Liver (tissue), 9 donors: ENCODE measurements around the gene PSMD6. TPM values are rescaled to one million over a fixed set of nuclear protein-coding genes. Genes with fewer than 3 reads are reported as not detected.

Experiments
- DNase-seq: peaks from one replicate; pipeline ENCODE4 v3.0.0-alpha.2; 2017; ENCODE audit warnings: low spot score
- H3K27ac ChIP-seq, 2 donors: one replicate each; pipeline ENCODE4 v1.7.0; 2013; ENCODE audit warnings: inconsistent platforms in 2 of 2, low read length in 2 of 2, control low read depth in 1 of 2, low read depth in 1 of 2, mild to moderate bottlenecking in 1 of 2
- H3K27me3 ChIP-seq, 4 donors: one replicate each; pipeline versions ENCODE4 v1.6.1 to v1.7.0; 2013; ENCODE audit warnings: low read length in 3 of 4, inconsistent platforms in 1 of 4, mild to moderate bottlenecking in 1 of 4, moderate library complexity in 1 of 4; ENCODE audit not compliant: control insufficient read depth in 4 of 4, insufficient read depth in 4 of 4
- H3K36me3 ChIP-seq, 4 donors: one replicate each; pipeline versions ENCODE4 v1.6.1 to v1.7.0; 2013; ENCODE audit warnings: low read length in 3 of 4, mild to moderate bottlenecking in 3 of 4, low read depth in 1 of 4, moderate library complexity in 1 of 4; ENCODE audit not compliant: control insufficient read depth in 4 of 4, insufficient read depth in 3 of 4
- H3K4me1 ChIP-seq, 4 donors: one replicate each; pipeline versions ENCODE4 v1.6.1 to v1.7.0; 2013; ENCODE audit warnings: low read length in 3 of 4, mild to moderate bottlenecking in 3 of 4, moderate library complexity in 1 of 4; ENCODE audit not compliant: control insufficient read depth in 4 of 4, insufficient read depth in 4 of 4
- H3K4me3 ChIP-seq, 3 donors: one replicate each; pipeline versions ENCODE4 v1.6.1 to v1.7.0; 2013; ENCODE audit warnings: low read length in 3 of 3, control low read depth in 1 of 3, low read depth in 1 of 3, mild to moderate bottlenecking in 1 of 3
- H3K9ac ChIP-seq, 2 donors: one replicate each; pipeline ENCODE4 v1.7.0; 2013; ENCODE audit warnings: low read length in 2 of 2, mild to moderate bottlenecking in 2 of 2, moderate library complexity in 2 of 2, control low read depth in 1 of 2, low read depth in 1 of 2
- H3K9me3 ChIP-seq, 4 donors: one replicate each; pipeline versions ENCODE4 v1.6.1 to v1.7.0; 2013; ENCODE audit warnings: low read length in 3 of 4; ENCODE audit not compliant: control insufficient read depth in 4 of 4
- EGR1 ChIP-seq, 2 donors: IDR thresholded peaks; 2 replicates each; pipeline ENCODE4 v1.6.1; 2016 to 2018; ENCODE audit warnings: antibody characterized with exemption in 2 of 2, low read depth in 2 of 2
- FOXA2 ChIP-seq: IDR thresholded peaks from 2 replicates; pipeline ENCODE4 v1.6.1; 2016; ENCODE audit warnings: antibody characterized with exemption
- GABPA ChIP-seq, 2 donors: IDR thresholded peaks in 1 of 2; conservative IDR thresholded peaks in 1 of 2; 2 replicates each; pipeline ENCODE4 v1.6.1; 2016; ENCODE audit warnings: antibody characterized with exemption in 2 of 2, mild to moderate bottlenecking in 1 of 2, moderate library complexity in 1 of 2
- HNF4A ChIP-seq, 2 donors: conservative IDR thresholded peaks; 2 replicates each; pipeline ENCODE4 v1.6.1; 2016; ENCODE audit warnings: antibody characterized with exemption in 2 of 2, mild to moderate bottlenecking in 2 of 2
- HNF4G ChIP-seq: IDR thresholded peaks from 2 replicates; pipeline ENCODE4 v1.6.1; 2016; ENCODE audit warnings: antibody characterized with exemption
- JUND ChIP-seq, 2 donors: IDR thresholded peaks; 2 replicates each; pipeline ENCODE4 v1.6.1; 2016; ENCODE audit warnings: antibody characterized with exemption in 2 of 2
- RAD21 ChIP-seq, 2 donors: IDR thresholded peaks; 2 replicates each; pipeline ENCODE4 v1.6.1; 2016; ENCODE audit warnings: antibody characterized with exemption in 2 of 2, mild to moderate bottlenecking in 2 of 2
- WGBS: extraction: QIAGEN DNeasy Blood & Tissue Kit; methylation state at CpG from one replicate; pipeline ENCODE4 v1.1.7; 2013; 5-methylcytosine and 5-hydroxymethylcytosine counted together
- polyA plus RNA-seq, 2 donors: library from polyadenylated mRNA; stranded (reverse) in 1 of 2; unstranded in 1 of 2; fragments of 200-250 nt in 1 of 2; fragments of >200 nt in 1 of 2; fragmentation: Nextera tagmentation in 1 of 2; extraction: Ambion mirVana in 1 of 2; gene quantifications; one replicate each; pipeline versions ENCODE4 v1.2.1 to v1.2.3, GENCODE V29; 2013 to 2015
- total RNA-seq, 2 donors: library from RNA; depleted of rRNA; stranded (reverse); fragments of >200 nt; gene quantifications; one replicate each; pipeline ENCODE4 v1.2.3, GENCODE V29; 2014
- TF ChIP-seq, protein P1 (sequence below): IDR thresholded peaks from 2 replicates; pipeline ENCODE4 v1.6.1; 2016; ENCODE audit warnings: antibody characterized with exemption
- TF ChIP-seq, protein P2 (sequence below): IDR thresholded peaks from 2 replicates; pipeline ENCODE4 v1.6.1; 2016; ENCODE audit warnings: antibody characterized with exemption, mild to moderate bottlenecking
- TF ChIP-seq, protein P3 (sequence below): IDR thresholded peaks from 2 replicates; pipeline ENCODE4 v1.6.1; 2016; ENCODE audit warnings: antibody characterized with exemption
- TF ChIP-seq, protein P4 (sequence below): IDR thresholded peaks from 2 replicates; pipeline ENCODE4 v1.6.1; 2016; ENCODE audit warnings: antibody characterized with exemption
- donor health status: healthy.
- donor health status: healthy.
- donor health status: healthy.
- donor health status: healthy.
- donor health status: healthy.

The PSMD6 gene
- total and polyA plus RNA-seq, 4 donors = 49.3 to 72.7 (median 54.9) TPM

DNA sequence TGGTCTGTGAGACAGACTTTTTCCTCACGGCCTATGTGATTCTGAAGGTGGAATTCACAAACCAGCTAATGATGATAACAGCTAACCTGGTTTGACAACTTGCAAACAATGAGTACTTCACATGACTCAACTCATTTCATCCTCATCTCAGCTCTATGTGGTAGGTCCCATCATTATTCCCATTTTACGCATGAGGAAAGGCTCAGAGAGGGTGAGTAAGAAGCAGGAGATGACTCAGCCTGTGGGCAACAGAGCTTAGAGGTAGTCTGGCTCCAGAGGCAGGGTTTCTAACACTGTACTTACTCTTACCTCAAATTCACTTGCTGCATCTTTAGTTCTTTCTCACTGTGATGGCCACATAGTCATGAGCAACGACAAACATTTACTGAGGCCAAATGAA is 25.8 kb upstream of the PSMD6 start (continued):
- no peak for TF ChIP-seq EGR1 (IDR thresholded peaks at IDR 0.05; ENCODE audit: low read depth in 2 of 2)

DNA sequence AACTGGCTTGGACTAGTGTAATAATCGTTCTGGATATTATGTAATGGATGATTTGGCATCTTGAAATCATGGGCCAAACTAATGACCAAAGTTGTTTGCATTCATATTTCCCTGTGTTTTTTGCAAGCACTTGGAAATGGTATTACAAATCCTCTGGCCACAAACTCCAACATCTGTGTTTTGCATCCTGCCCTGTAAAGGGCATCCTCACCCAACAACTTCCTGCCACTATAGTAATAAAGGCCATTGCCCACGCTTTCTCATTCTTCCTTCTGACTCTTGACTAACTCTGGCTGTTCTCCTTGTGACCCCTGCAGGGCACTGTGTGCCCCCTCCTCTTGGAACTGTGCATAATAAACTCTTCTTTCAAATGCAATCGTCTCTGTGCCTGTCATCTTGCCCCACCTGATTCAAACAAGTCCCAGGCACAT is 25.4 kb upstream of the PSMD6 start:
- Histone ChIP-seq H3K27me3 (peaks cover 0 to 6% (median 0%) of the 10 kb centered on the region in 4 donors), H3K9me3 (no peaks in the 10 kb centered on the region), H3K4me3 (no peak overlapping the region), H3K27ac (no peak overlapping the region), H3K36me3 (no peaks in the 10 kb centered on the region), H3K9ac (no peak overlapping the region), H3K4me1 (no peaks in the 10 kb centered on the region)
- 57% methylated on average over 3 of the region's 3 CpGs for WGBS
- no peak for DNase-seq
- no peak for TF ChIP-seq FOXA2
- TF ChIP-seq RAD21 (IDR thresholded peaks at IDR 0.05) = no peak

DNA sequence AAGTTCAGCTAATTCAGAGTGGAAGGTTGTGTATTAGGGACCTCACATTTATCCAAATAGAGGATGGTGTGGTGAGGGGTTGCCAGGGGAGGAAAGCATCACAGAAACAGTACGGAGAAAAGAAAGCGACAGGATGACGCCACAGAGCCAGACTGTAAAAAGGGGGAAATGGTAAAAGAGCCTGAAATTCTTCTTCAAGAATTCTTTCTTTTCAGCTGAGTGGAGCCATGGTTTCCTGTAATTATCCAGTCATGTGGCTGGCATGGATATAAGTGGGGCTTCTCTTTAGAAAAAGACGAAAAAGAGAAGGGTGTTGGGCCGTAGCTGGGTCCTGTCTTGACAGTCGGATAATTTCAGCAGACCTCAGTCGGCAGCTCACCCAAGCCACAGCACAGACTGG is 24.5 kb upstream of the PSMD6 start:
- Histone ChIP-seq H3K4me3 (no peak overlapping the region), H3K4me1 (no peaks in the 10 kb centered on the region), H3K9me3 (no peaks in the 10 kb centered on the region), H3K9ac (no peak overlapping the region), H3K27ac (no peak overlapping the region), H3K27me3 (peaks cover 0 to 3% (median 0%) of the 10 kb centered on the region in 4 donors), H3K36me3 (no peaks in the 10 kb centered on the region)
- TF ChIP-seq RAD21 (IDR thresholded peaks at IDR 0.05) (no peak), HNF4G (no peak), FOXA2 (no peak), JUND (IDR thresholded peaks at IDR 0.05) (no peak), GABPA (IDR thresholded peaks at IDR 0.05 in 1 of 2, conservative IDR thresholded peaks at IDR 0.05 in 1 of 2) (no peak), HNF4A (conservative IDR thresholded peaks at IDR 0.05) (no peak)
- TF ChIP-seq, protein P1, sequence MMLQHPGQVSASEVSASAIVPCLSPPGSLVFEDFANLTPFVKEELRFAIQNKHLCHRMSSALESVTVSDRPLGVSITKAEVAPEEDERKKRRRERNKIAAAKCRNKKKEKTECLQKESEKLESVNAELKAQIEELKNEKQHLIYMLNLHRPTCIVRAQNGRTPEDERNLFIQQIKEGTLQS = no peak
- TF ChIP-seq, protein P2, sequence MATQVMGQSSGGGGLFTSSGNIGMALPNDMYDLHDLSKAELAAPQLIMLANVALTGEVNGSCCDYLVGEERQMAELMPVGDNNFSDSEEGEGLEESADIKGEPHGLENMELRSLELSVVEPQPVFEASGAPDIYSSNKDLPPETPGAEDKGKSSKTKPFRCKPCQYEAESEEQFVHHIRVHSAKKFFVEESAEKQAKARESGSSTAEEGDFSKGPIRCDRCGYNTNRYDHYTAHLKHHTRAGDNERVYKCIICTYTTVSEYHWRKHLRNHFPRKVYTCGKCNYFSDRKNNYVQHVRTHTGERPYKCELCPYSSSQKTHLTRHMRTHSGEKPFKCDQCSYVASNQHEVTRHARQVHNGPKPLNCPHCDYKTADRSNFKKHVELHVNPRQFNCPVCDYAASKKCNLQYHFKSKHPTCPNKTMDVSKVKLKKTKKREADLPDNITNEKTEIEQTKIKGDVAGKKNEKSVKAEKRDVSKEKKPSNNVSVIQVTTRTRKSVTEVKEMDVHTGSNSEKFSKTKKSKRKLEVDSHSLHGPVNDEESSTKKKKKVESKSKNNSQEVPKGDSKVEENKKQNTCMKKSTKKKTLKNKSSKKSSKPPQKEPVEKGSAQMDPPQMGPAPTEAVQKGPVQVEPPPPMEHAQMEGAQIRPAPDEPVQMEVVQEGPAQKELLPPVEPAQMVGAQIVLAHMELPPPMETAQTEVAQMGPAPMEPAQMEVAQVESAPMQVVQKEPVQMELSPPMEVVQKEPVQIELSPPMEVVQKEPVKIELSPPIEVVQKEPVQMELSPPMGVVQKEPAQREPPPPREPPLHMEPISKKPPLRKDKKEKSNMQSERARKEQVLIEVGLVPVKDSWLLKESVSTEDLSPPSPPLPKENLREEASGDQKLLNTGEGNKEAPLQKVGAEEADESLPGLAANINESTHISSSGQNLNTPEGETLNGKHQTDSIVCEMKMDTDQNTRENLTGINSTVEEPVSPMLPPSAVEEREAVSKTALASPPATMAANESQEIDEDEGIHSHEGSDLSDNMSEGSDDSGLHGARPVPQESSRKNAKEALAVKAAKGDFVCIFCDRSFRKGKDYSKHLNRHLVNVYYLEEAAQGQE = no peak
- TF ChIP-seq, protein P3, sequence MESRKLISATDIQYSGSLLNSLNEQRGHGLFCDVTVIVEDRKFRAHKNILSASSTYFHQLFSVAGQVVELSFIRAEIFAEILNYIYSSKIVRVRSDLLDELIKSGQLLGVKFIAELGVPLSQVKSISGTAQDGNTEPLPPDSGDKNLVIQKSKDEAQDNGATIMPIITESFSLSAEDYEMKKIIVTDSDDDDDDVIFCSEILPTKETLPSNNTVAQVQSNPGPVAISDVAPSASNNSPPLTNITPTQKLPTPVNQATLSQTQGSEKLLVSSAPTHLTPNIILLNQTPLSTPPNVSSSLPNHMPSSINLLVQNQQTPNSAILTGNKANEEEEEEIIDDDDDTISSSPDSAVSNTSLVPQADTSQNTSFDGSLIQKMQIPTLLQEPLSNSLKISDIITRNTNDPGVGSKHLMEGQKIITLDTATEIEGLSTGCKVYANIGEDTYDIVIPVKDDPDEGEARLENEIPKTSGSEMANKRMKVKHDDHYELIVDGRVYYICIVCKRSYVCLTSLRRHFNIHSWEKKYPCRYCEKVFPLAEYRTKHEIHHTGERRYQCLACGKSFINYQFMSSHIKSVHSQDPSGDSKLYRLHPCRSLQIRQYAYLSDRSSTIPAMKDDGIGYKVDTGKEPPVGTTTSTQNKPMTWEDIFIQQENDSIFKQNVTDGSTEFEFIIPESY = no peak
- TF ChIP-seq, protein P4, sequence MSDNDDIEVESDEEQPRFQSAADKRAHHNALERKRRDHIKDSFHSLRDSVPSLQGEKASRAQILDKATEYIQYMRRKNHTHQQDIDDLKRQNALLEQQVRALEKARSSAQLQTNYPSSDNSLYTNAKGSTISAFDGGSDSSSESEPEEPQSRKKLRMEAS = no peak
- WGBS = 80% methylated on average over 7 of the region's 7 CpGs
- DNase-seq = no peak
